Measurements from ENCODE around the gene SMURF1. TPM values are rescaled to one million over a fixed set of nuclear protein-coding genes. Genes with fewer than 3 reads are reported as not detected.

Gene SMURF1
- 10 to 100 TPM; 15.1 to 18.1 (median 17.1) TPM for total RNA-seq

DNA sequence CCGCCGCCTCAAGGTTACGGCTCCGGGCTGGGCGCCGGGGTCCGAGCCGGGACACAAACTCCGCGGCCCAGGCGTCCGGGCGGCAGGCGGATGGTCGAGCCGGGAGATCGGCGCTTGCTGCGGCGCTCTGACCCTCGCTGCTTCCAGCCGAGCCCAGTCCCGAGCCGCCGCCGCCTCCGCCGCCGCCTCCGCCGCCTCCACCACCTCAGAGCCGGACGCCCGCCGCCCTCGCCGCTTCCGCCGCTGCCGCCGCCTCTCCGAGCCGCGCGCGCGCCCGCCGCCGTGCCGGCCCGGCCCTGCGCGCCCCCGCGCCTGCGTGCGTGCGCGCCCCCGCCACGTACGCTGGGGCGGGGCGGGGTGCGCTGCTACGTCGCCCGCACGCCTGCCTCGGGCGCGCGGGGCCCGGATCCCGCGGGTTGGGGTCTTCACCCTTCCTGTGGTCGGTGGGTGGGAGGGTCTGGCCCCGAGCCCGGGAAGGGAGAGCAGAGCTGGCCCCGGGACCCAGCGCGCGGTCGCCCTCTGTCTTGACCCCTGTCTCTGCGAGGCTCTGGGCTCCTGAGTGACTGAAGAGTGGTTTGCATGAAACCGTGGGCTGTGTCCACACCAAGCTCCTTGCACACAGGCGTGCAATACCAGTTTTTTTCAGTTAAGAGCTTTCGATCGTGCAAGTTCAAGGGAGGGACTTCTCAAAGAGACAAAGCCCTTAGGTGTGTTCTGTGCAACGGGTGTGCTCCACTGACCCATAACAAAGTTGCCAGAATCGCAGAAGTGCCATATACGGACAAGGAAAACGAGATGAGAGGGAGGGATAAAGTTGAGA, at the start of gene SMURF1:
TSS of gene SMURF1 (minus strand) at position 256 of the 820 bp plus-strand sequence. CDS start 328 bp downstream, outside the sequence.
- DNase-seq (peak; percentile 59), ATAC-seq (peak; percentile 73)
- Mint-ChIP-seq H3K27me3 (ENCODE audit: low read depth) (no peaks in the 10 kb centered on the region), H3K9me3 (no peaks in the 10 kb centered on the region), H3K4me3 (peak within 1 kb of the TSS; percentile 90), H3K36me3 (ENCODE audit: insufficient read depth) (peaks cover 5% of the 10 kb centered on the region), H3K4me1 (ENCODE audit: low read depth) (peaks cover 31% of the 10 kb centered on the region)

DNA sequence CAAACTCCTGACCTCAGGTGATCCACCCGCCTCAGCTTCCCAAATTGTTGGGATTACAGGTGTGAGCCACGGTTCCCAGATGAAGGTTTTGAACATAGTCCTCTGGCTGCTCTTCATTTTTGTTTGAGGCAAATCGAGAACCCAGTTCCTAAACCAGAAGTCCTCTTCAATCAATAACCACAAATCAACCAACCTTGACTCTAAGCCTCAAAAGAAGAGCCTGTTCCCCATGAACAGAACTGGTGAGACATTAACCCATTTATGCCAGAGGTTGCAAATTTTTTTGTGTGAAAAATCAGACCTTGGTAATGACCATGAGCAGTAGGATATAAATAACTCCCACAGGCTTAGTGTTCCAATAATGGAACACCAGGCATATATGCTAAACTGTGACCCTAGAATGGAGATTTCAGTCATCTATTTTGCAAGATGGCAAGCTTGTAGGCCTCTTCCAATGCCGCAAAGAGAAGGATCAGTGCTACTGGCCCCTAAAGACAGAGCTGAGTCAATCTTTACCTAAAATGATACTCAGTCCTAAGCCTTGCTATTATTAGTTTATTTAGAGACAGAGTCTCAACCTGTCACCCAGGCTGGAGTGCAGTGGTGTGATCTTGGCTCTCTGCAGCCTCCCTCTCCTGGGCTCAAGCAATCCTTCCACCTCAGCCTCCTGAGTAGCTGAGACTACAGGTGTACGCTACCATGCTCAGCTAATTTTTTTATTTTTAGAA, 48.1 kb upstream of the SMURF1 start:
- Mint-ChIP-seq H3K9me3 (peaks cover 5% of the 10 kb centered on the region), H3K27me3 (ENCODE audit: low read depth) (peaks cover 14% of the 10 kb centered on the region)
- ATAC-seq: no peak

DNA sequence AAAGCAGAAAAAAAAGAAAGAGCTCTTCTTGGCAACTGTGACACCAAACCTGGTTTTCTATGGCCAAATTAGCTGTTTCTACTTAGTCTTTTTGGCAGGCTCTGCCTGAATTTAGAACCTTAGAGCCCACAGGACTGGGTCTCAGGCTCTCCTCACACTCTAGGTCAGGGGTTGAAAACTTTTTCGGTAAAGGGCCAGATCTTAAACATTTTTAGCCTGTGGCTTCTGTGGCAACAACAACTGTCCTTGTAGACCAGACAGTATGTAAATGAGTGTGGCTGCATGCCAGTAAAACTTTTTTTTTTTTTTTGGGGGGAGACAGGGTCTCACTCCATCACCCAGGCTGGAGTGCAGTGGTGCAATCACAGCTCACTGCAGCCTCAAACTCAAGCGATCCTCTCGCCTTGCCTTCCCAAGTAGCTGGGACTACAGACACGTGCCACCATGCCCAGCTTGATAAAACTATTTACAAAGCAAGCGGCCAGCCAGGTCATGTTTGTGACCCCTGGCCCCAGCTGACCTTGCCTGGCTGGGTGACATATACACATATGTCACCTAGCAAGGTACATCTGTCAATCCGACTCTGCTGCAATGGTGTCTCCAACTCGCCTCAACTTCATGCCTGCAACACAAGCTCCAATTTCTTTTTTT, 46.6 kb upstream of the SMURF1 start:
- ATAC-seq: no peak
- Mint-ChIP-seq H3K36me3 (ENCODE audit: insufficient read depth) (no peaks in the 10 kb centered on the region), H3K27me3 (ENCODE audit: low read depth) (peaks cover 14% of the 10 kb centered on the region), H3K9me3 (no peaks in the 10 kb centered on the region), H3K4me1 (ENCODE audit: low read depth) (no peaks in the 10 kb centered on the region), H3K4me3 (no peak overlapping the region)
- DNase-seq: no peak

More for the DNA sequence above, 48.1 kb upstream of the SMURF1 start:
- H3K4me3 Mint-ChIP-seq: no peak overlapping the region
- H3K4me1 Mint-ChIP-seq (ENCODE audit: low read depth): no peaks in the 10 kb centered on the region
- no peaks in the 10 kb centered on the region for H3K36me3 Mint-ChIP-seq (ENCODE audit: insufficient read depth)
- no peak for DNase-seq

DNA sequence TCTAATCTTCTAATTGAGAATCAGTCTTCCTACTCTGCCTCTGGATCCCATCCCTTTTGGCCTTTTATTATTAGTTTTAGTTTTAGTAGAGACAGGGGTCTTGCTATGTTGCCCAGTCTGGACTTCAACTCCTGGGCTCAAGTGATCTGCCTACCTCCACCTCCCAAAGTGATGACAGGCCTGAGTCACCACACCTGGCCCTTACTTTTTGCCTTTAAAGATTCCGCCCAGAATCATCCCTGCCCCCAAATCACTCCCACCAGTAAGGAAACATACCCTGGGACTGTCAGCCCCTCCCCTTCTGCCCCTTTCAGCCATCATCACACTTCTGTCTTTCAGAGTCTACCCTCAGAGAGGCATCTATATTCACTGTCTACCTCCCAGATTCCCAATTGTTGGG, 45.3 kb upstream of the SMURF1 start:
- Mint-ChIP-seq H3K4me1 (ENCODE audit: low read depth) (no peaks in the 10 kb centered on the region), H3K9me3 (no peaks in the 10 kb centered on the region), H3K27me3 (ENCODE audit: low read depth) (peaks cover 11% of the 10 kb centered on the region), H3K36me3 (ENCODE audit: insufficient read depth) (no peaks in the 10 kb centered on the region), H3K4me3 (no peak overlapping the region)
- DNase-seq (no peak), ATAC-seq (no peak)

DNA sequence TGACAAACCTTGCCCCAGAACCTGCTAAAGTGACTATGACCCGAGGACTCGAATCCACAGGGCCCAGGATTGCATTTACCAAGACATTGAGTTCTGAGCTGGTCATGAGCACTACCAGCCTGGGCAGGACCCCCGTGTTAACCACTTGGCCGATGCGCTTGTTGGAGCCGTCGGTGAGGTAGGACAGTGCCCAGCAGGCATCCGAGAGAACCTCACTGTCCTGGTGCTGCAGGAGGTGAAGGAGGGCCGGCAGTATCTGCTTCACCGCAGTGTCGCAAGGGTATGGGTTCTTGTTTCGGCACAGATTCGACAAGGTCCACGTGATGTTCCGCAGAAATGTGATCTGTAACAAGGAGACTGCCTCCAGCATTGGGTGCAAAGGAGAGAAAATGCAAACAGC, 44.3 kb upstream of the SMURF1 start:
- Mint-ChIP-seq H3K4me1 (ENCODE audit: low read depth) (no peaks in the 10 kb centered on the region), H3K27me3 (ENCODE audit: low read depth) (peaks cover 11% of the 10 kb centered on the region), H3K36me3 (ENCODE audit: insufficient read depth) (no peaks in the 10 kb centered on the region), H3K4me3 (no peak overlapping the region), H3K9me3 (no peaks in the 10 kb centered on the region)
- DNase-seq (no peak), ATAC-seq (no peak)

DNA sequence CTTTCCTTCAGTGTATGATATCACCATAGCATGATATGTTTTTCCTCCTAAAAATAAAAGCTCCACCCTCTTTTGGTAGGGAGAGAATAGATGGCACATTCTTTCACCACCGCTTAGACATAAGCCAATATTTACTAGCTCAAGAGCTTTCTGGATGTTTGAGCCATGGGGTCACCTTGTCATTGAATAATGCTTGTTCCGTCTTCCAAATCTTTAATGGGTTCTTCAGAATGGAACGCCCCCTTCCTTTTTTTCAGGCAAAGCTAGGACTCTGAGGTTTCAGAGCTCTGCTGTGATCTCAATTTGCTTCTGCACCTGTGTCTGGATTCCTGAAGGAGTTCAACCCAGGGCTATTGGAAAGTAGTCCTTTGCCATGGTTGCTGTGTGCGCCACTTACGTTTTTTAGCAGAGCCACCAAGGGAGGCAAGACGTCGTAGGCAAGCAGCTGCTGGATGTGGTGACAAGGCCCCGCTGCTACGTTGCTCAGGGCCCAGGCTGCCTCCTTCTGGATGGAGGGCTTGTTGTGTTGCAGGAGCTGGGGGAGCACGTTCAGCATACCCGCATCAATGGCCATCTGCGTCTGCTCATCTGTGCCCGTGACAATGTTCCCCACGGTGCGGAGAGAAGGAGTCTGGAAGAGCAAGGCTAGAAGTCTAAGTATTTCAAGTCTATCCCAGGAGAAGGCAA, 40.8 kb upstream of the SMURF1 start:
- no peaks in the 10 kb centered on the region for H3K36me3 Mint-ChIP-seq (ENCODE audit: insufficient read depth)
- ATAC-seq: no peak

DNA sequence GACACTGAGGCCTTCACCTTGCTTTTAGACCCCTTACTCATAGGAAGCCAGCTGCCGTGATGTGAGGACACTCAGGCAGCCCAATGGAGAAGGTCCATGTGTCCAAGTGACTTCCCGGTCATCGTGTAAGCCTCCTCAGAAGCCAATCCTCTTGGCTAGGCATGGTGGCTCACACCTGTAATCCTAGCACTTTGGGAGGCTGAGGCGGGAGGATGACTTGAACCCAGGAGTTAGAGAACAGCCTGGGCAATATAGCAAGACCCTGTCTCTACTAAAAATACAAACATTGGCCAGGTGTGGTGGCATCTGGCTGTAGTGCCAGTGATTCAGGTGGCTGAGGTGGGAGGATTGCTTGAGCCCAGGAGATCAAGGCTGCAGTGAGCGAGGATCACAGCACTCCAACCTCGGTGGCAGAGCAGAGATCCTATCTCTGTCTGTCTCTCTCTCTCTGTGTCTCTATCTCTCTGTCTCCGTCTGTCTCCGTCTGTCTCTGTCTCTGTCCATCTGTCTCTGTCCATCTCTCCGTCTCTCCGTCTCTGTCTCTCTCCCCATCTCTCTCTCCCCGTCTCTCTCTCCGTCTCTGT, 36.3 kb upstream of the SMURF1 start:
- Mint-ChIP-seq H3K36me3 (ENCODE audit: insufficient read depth) (no peaks in the 10 kb centered on the region), H3K9me3 (no peaks in the 10 kb centered on the region)
- DNase-seq: no peak

More for the DNA sequence above, 40.8 kb upstream of the SMURF1 start:
- DNase-seq: no peak
- peaks cover 4% of the 10 kb centered on the region for H3K27me3 Mint-ChIP-seq (ENCODE audit: low read depth)
- H3K9me3 Mint-ChIP-seq: no peaks in the 10 kb centered on the region
- no peaks in the 10 kb centered on the region for H3K4me1 Mint-ChIP-seq (ENCODE audit: low read depth)
- H3K4me3 Mint-ChIP-seq: no peak overlapping the region

DNA sequence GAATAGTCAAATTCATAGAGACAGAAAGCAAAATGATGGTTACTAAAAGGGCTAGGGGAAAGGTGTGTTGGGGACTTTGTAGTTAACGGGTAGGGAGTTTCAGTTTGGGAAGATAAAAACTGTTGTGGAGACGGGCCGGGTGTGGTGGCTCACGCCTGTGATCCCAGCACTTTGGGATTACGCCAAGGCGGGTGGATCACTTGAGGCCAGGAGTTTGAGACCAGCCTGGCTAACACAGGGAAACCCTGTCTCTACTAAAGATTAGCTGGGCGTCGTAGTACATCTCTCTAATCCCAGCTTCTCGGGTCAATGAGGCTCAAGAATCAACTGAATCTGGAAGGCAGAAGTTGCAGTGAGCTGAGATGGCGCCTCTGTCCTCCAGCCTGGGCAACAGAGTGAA, 33.3 kb upstream of the SMURF1 start:
- Mint-ChIP-seq H3K9me3 (no peaks in the 10 kb centered on the region), H3K27me3 (ENCODE audit: low read depth) (peaks cover 6% of the 10 kb centered on the region), H3K4me1 (ENCODE audit: low read depth) (no peaks in the 10 kb centered on the region), H3K4me3 (no peak overlapping the region), H3K36me3 (ENCODE audit: insufficient read depth) (no peaks in the 10 kb centered on the region)
- no peak for ATAC-seq
- no peak for DNase-seq

More for the DNA sequence above, 36.3 kb upstream of the SMURF1 start:
- Mint-ChIP-seq H3K4me1 (ENCODE audit: low read depth) (no peaks in the 10 kb centered on the region), H3K4me3 (no peak overlapping the region), H3K27me3 (ENCODE audit: low read depth) (peaks cover 6% of the 10 kb centered on the region)
- no peak for ATAC-seq

DNA sequence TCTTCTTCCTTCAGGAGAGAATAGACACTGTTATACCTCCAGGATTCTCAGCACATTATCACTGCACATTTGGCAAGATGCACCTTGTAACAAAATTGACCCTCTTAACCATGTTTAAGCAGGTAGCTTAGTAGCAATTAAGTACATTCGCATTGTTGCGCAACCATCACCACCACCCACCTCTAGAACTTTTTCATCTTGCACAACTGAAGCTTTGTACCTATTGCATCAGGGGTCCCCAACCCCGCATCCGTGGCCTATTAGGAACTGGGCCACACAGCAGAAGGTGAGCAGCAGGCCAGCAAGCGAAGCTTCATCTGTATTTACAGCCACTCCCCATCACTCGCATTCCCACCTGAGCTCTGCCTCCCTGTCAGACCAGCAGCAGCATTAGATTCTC, 29.9 kb upstream of the SMURF1 start:
- Mint-ChIP-seq H3K4me1 (ENCODE audit: low read depth) (no peaks in the 10 kb centered on the region), H3K36me3 (ENCODE audit: insufficient read depth) (no peaks in the 10 kb centered on the region), H3K27me3 (ENCODE audit: low read depth) (peaks cover 7% of the 10 kb centered on the region), H3K4me3 (no peak overlapping the region), H3K9me3 (no peaks in the 10 kb centered on the region)
- no peak for ATAC-seq
- DNase-seq: no peak

DNA sequence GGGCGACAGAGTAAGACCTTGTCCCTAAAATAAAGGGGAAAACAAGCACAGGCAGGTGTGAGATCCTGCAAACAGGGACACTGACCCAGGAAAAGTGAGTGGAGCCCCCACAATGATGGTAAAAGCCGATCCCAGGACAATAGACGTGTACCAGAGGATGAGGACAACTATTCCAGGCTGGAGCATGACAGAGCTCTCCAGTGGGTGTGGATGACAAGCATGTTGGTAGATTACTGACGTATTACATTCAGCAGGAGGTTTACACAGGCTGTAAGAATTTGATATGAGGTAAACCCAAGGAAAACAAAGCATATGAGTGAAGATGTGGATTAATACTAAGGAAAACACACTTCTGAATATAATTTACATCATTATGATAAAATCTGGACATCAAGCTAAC, 27.8 kb upstream of the SMURF1 start:
- no peaks in the 10 kb centered on the region for H3K36me3 Mint-ChIP-seq (ENCODE audit: insufficient read depth)
- no peak overlapping the region for H3K4me3 Mint-ChIP-seq
- no peaks in the 10 kb centered on the region for H3K4me1 Mint-ChIP-seq (ENCODE audit: low read depth)
- DNase-seq: no peak
- H3K27me3 Mint-ChIP-seq (ENCODE audit: low read depth): peaks cover 8% of the 10 kb centered on the region
- no peaks in the 10 kb centered on the region for H3K9me3 Mint-ChIP-seq
- ATAC-seq: no peak

DNA sequence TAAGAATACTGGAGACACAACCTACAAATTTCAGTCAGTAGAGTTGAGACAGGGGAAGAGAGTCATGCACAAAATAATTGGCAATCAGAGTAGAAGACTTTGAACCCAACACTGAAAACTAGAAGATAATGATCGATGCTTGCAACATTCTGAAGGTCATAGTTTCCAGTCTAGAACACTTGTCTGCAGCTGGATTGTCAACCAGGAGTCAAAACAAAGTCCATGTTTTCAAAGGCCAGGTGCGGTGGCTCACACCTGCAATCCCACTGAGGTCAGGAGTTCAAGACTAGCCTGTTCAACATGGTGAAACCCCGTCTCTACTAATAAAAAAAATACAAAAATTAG, 26.8 kb upstream of the SMURF1 start:
- H3K9me3 Mint-ChIP-seq: no peaks in the 10 kb centered on the region
- H3K27me3 Mint-ChIP-seq (ENCODE audit: low read depth): peaks cover 8% of the 10 kb centered on the region
- DNase-seq (no peak), ATAC-seq (no peak)
- no peaks in the 10 kb centered on the region for H3K36me3 Mint-ChIP-seq (ENCODE audit: insufficient read depth)
- H3K4me1 Mint-ChIP-seq (ENCODE audit: low read depth): no peaks in the 10 kb centered on the region
- no peak overlapping the region for H3K4me3 Mint-ChIP-seq

DNA sequence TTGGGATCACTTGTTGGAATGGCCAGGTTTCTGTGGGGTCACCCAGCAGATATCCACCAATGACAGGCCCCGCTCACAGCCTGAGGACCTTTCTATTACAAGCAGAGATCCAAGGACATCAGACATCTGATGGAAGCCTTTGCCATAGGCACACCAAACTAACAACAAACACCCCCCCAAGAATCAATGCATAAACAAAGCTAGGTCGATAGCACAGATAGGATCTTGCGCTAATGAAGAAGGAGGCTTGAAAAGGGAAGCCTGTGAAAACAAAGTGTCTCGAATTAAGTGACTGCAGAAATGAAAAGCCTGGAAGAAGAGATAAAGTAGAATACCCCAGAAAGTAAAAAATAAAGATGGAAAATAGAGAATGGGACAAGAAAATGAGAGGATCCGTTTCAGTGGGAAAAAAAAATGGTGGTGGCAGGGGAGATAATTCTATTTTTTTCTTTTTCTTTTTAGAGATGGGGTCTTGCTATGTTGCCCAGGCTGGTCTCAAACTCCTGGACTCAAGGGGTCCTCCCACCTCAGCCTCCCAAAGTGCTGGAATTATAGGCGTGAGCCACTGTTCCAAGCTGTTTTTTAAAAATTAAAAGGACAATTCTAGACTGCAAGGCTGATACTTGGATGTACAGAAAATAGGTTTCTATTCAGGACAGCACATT, 26.3 kb upstream of the SMURF1 start:
- Mint-ChIP-seq H3K27me3 (ENCODE audit: low read depth) (peaks cover 8% of the 10 kb centered on the region), H3K4me3 (no peak overlapping the region), H3K9me3 (no peaks in the 10 kb centered on the region), H3K36me3 (ENCODE audit: insufficient read depth) (no peaks in the 10 kb centered on the region), H3K4me1 (ENCODE audit: low read depth) (no peaks in the 10 kb centered on the region)
- ATAC-seq (no peak), DNase-seq (no peak)

DNA sequence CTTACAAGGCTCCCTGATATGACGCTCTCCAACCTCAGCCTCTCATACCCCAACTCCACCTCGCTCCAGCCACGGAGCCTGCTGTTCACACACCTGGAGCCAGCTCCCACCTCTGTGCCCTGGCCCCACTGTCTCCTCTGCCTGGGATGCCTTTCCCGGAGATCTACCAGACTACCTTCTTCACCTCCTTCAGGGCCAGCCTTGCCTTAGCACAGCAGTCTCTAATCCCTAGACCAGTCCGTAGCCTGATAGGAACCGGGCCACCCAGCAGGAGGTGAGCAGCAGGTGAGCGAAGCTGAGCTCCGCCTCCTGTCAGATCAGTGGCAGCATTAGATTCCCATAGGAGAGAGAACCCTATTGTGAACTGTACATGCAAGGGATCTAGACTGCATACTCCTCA, 23.2 kb upstream of the SMURF1 start:
- Mint-ChIP-seq H3K4me3 (no peak overlapping the region), H3K27me3 (ENCODE audit: low read depth) (peaks cover 7% of the 10 kb centered on the region), H3K36me3 (ENCODE audit: insufficient read depth) (no peaks in the 10 kb centered on the region), H3K4me1 (ENCODE audit: low read depth) (no peaks in the 10 kb centered on the region), H3K9me3 (no peaks in the 10 kb centered on the region)
- DNase-seq: no peak
- no peak for ATAC-seq
